Stimulated activated CD4-positive, alpha-beta T cell treated with anti-CD3 and anti-CD28 coated beads, Interleukin-1b, Interleukin-23, amount 100 ng/mL, for 1 hour (primary cell): ENCODE measurements around the gene WASL.
"Not testable (repeated sequence)": the region's sequence is repeated elsewhere in the genome, so short reads cannot be mapped to it uniquely, and the experiment has no call there.

ENCODE experiments used
- DNase-seq, 2 donors: peaks; one replicate each; pipeline ENCODE4 v3.0.0-alpha.2; 2020; ENCODE audit warnings: low read depth in 2 of 2

WASL gene

GRCh38 chr7:123732413-123733091 lies 16.3 kb downstream of the WASL start:
- no peak for DNase-seq

GRCh38 chr7:123729218-123729578 lies 19.6 kb downstream of the WASL start:
- no peak for DNase-seq

- DNase-seq, result no peak
Measured at GRCh38 chr7:123727071-123727837, 21.5 kb downstream of the WASL start.

GRCh38 chr7:123725586-123726171 lies 23.1 kb downstream of the WASL start:
- DNase-seq, result no peak

- DNase-seq, result no peak
Measured at GRCh38 chr7:123724817-123725253, 24.0 kb downstream of the WASL start.

- DNase-seq, result no peak
Measured at GRCh38 chr7:123723913-123724312, 24.9 kb downstream of the WASL start.

- not testable (repeated sequence) for DNase-seq
Measured at GRCh38 chr7:123720527-123720926, 28.3 kb downstream of the WASL start.

- DNase-seq, result no peak
Measured at GRCh38 chr7:123719197-123719721, 29.5 kb downstream of the WASL start.

- no peak for DNase-seq
Measured at GRCh38 chr7:123718773-123719172, 30.0 kb downstream of the WASL start.

- DNase-seq, result no peak
Measured at GRCh38 chr7:123717689-123718088, 31.1 kb downstream of the WASL start.

GRCh38 chr7:123716877-123717276 lies 31.9 kb downstream of the WASL start:
- DNase-seq, result no peak

GRCh38 chr7:123715799-123716198 lies 33.0 kb downstream of the WASL start:
- no peak for DNase-seq

GRCh38 chr7:123715198-123715597 lies 33.6 kb downstream of the WASL start:
- DNase-seq, result no peak

GRCh38 chr7:123714296-123715080 lies 34.3 kb downstream of the WASL start:
- DNase-seq, result no peak

GRCh38 chr7:123712619-123713018 lies 36.2 kb downstream of the WASL start:
- no peak for DNase-seq

GRCh38 chr7:123711832-123712293 lies 36.9 kb downstream of the WASL start:
- DNase-seq, result no peak

- DNase-seq, result no peak
Measured at GRCh38 chr7:123710683-123711082, 38.1 kb downstream of the WASL start.

- no peak for DNase-seq
Measured at GRCh38 chr7:123709525-123709924, 39.3 kb downstream of the WASL start.

GRCh38 chr7:123705211-123705901 lies 43.4 kb downstream of the WASL start:
- no peak for DNase-seq

GRCh38 chr7:123695944-123696677 lies 52.7 kb downstream of the WASL start:
- DNase-seq, result no peak
